GM15510 (cell line): Measurements from ENCODE around the gene SBK3.

Experiments used
- POLR2A ChIP-seq: IDR thresholded peaks from 3 replicates; pipeline ENCODE4 v1.6.1; 2011; ENCODE audit warnings: borderline replicate concordance; ENCODE audit not compliant: insufficient read length; ENCODE audit errors: extremely low read depth

The SBK3 gene

GRCh38 chr19:55519451-55520311 is 25.7 kb downstream of the SBK3 start:
- TF ChIP-seq POLR2A: no peak

- TF ChIP-seq POLR2A: peak; percentile 43
Measured at GRCh38 chr19:55516878-55517620, 28.3 kb downstream of the SBK3 start.

- TF ChIP-seq POLR2A: no peak
Measured at GRCh38 chr19:55508120-55508519, 37.2 kb downstream of the SBK3 start.

GRCh38 chr19:55504981-55505380 is 40.4 kb downstream of the SBK3 start:
- no peak for TF ChIP-seq POLR2A

GRCh38 chr19:55504252-55504603 is 41.1 kb downstream of the SBK3 start:
- no peak for TF ChIP-seq POLR2A

- peak; percentile 18 for TF ChIP-seq POLR2A
Measured at GRCh38 chr19:55503502-55504251, 41.7 kb downstream of the SBK3 start.

- TF ChIP-seq POLR2A: no peak
Measured at GRCh38 chr19:55503157-55503501, 42.2 kb downstream of the SBK3 start.

- no peak for TF ChIP-seq POLR2A
Measured at GRCh38 chr19:55502197-55502952, 43.0 kb downstream of the SBK3 start.

- no peak for TF ChIP-seq POLR2A
Measured at GRCh38 chr19:55500368-55500952, 44.9 kb downstream of the SBK3 start.

GRCh38 chr19:55498246-55498840 is 47.0 kb downstream of the SBK3 start:
- no peak for TF ChIP-seq POLR2A

GRCh38 chr19:55497763-55498162 is 47.6 kb downstream of the SBK3 start:
- TF ChIP-seq POLR2A: no peak

- TF ChIP-seq POLR2A: no peak
Measured at GRCh38 chr19:55495646-55496349, 49.5 kb downstream of the SBK3 start.

GRCh38 chr19:55494172-55494761 is 51.1 kb downstream of the SBK3 start:
- TF ChIP-seq POLR2A: no peak
